Measurements from ENCODE around the gene NANOGP8.

DNA sequence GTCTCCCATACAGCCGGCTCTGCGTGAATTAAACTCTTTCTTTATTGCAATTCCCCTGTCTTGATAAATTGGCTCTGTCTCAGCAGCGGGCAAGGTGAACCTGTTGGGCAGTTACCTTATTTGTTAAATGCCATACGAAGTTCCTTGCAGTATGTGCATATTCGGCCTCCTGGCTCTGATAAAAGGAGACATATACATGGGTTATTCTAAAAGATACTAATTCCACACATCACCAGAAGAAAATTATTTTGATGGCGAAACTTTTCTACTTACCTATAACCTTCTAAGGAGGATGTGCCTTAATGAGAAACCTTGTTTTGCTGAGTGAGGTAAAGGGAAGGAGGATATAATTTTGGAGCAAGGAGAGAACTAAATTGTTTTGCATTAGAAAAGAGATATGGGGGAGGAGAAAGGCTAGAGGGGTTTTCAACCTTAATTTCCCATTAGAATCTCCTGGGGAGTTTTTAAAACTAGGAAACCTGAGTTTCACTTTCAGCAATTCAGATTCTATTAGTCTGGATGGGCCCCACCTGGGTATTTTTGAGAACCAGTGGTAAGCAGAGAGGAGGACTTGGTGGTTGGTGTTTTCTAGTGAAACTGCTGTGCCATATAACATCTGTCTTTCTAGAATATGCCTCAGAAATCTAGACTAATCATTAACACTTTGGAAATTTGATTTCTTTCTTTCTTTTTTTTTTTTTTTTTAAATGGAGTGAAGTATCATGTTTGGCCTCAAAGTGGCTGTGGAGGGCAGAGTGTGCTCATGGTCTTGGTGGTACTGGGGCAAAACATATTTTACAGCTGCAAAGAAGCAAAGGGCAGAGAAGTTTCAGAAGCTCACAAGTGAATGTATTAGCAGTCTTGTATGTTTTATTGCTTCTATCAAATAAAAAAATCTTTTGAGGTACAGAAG, 23.0 kb downstream of the NANOGP8 start:
- TF ChIP-seq, protein P1, sequence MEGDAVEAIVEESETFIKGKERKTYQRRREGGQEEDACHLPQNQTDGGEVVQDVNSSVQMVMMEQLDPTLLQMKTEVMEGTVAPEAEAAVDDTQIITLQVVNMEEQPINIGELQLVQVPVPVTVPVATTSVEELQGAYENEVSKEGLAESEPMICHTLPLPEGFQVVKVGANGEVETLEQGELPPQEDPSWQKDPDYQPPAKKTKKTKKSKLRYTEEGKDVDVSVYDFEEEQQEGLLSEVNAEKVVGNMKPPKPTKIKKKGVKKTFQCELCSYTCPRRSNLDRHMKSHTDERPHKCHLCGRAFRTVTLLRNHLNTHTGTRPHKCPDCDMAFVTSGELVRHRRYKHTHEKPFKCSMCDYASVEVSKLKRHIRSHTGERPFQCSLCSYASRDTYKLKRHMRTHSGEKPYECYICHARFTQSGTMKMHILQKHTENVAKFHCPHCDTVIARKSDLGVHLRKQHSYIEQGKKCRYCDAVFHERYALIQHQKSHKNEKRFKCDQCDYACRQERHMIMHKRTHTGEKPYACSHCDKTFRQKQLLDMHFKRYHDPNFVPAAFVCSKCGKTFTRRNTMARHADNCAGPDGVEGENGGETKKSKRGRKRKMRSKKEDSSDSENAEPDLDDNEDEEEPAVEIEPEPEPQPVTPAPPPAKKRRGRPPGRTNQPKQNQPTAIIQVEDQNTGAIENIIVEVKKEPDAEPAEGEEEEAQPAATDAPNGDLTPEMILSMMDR (IDR thresholded peaks at IDR 0.05; ENCODE audit: low read length) = no peak
- TF ChIP-seq EZH2 (IDR thresholded peaks at IDR 0.05; ENCODE audit: borderline replicate concordance, low read length) = no peak
